Brain microvascular endothelial cell (primary cell): ENCODE results near the gene ADAM8.
"Not testable (repeated sequence)": the region's sequence is repeated elsewhere in the genome, so short reads cannot be mapped to it uniquely, and the experiment has no call there.

Experiments used
- DNase-seq: peaks from one replicate; pipeline ENCODE4 v3.0.0-alpha.2; 2020
- H3K27ac ChIP-seq: fragments of 250-450 bp; sonication (Bioruptor Pico); 2 replicates; pipeline ENCODE4 v1.5.1; 2020; ENCODE audit warnings: mild to moderate bottlenecking, moderate library complexity
- H3K27me3 ChIP-seq: fragments of 250-450 bp; sonication (Bioruptor Pico); replicated peaks from 2 replicates; pipeline ENCODE4 v1.5.1; 2020; ENCODE audit warnings: mild to moderate bottlenecking
- H3K36me3 ChIP-seq: fragments of 250-450 bp; sonication (Bioruptor Pico); replicated peaks from 2 replicates; pipeline ENCODE4 v1.5.1; 2020; ENCODE audit warnings: mild to moderate bottlenecking
- H3K4me3 ChIP-seq: 2 replicates; pipeline ENCODE4 v1.5.1; 2011; ENCODE audit warnings: low read depth, mild to moderate bottlenecking, control low read depth, low read length, moderate library complexity
- in situ Hi-C: cut with HindIII; loops from 2 replicates; pipeline ENCODE4 v1.10.0; 2017; ENCODE audit warnings: low sequenced_read_pairs, low pct_ligation_motif_present
- TF ChIP-seq, protein P1 (sequence below): IDR thresholded peaks from 2 replicates; pipeline ENCODE4 v1.5.1; 2011; ENCODE audit warnings: low read depth, mild to moderate bottlenecking, moderate library complexity, low read length, control low read depth, inconsistent platforms; ENCODE audit errors: missing control alignments

Gene ADAM8

DNA sequence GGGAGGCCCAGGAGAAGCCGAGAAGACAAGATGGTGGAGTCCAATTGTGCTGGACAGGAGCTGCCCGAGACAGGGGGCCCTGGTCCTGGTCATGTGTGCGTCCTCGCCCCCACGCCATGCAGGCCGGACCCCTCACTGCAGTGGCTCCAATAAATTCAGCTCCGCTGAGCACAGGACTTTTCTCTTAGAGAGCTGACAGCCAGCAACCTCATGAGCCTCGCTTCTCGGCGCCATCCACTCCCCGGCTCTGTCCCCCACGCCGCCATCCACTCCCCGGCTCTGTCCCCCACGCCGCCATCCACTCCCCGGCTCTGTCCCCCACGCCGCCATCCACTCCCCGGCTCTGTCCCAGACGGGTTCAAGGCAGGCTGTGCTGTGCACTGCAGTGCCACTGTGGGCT, 49.4 kb downstream of the ADAM8 start:
- in situ Hi-C loops = no loop called here
- H3K27me3 ChIP-seq = peaks cover 32% of the 10 kb centered on the region
- TF ChIP-seq, protein P1, sequence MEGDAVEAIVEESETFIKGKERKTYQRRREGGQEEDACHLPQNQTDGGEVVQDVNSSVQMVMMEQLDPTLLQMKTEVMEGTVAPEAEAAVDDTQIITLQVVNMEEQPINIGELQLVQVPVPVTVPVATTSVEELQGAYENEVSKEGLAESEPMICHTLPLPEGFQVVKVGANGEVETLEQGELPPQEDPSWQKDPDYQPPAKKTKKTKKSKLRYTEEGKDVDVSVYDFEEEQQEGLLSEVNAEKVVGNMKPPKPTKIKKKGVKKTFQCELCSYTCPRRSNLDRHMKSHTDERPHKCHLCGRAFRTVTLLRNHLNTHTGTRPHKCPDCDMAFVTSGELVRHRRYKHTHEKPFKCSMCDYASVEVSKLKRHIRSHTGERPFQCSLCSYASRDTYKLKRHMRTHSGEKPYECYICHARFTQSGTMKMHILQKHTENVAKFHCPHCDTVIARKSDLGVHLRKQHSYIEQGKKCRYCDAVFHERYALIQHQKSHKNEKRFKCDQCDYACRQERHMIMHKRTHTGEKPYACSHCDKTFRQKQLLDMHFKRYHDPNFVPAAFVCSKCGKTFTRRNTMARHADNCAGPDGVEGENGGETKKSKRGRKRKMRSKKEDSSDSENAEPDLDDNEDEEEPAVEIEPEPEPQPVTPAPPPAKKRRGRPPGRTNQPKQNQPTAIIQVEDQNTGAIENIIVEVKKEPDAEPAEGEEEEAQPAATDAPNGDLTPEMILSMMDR = no peak
- no peak overlapping the region for H3K4me3 ChIP-seq
- H3K27ac ChIP-seq = no peak overlapping the region
- DNase-seq = no peak
- no peaks in the 10 kb centered on the region for H3K36me3 ChIP-seq

DNA sequence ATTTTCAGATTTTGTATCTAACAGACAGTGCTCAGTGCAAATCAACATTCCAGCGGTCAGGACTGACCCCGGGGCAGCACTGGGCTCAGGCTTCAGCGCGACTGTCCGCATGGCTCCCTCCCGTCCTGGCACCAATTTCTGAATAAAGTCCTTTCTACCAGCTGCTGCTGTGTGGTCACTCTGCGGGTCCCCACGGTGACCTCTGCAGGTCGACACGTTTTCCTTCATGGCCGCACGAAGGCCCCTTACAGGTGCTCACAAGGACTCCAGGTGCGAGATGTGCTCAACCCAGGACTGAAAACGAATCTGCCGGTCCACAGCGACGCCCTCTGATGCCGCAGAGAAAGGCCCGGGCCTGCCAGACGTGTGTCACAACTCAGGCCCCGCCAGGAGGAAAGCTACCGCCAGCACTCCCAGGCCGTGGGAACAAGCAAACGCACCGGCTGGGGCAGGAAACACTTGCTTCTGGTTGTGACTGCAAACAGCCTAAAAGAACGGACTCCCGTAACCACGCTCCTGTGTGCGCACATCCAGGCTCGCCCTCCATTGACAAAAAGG, 50.3 kb downstream of the ADAM8 start:
- Histone ChIP-seq H3K27me3 (peaks cover 23% of the 10 kb centered on the region), H3K4me3 (no peak overlapping the region), H3K27ac (no peak overlapping the region), H3K36me3 (no peaks in the 10 kb centered on the region)
- in situ Hi-C loops = no loop called here
- TF ChIP-seq, protein P1 = no peak
- DNase-seq = no peak

DNA sequence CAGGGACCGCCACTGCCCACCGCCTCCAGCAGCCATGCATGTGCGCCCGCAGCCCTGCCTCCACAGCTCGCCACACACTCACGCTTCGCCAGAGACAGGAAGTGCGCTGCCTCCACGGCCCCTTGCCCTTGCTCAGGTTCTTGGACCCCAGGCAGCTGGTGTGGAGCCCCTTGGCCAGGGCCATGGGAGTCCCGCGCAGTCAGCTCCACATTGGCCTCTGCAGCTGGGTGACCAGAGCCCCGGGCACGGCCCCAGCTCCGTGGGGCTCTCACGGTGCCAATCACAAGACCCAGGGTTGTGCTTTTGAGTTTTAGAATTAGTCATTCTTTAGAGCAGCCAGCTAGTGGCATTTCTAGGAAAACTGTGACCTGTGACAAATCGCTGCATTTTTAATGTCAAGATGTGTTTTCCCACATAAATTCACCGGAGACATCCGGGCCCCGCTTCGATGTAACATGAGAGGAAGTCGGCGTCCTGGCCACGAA, 50.9 kb downstream of the ADAM8 start:
- Histone ChIP-seq H3K27me3 (peaks cover 19% of the 10 kb centered on the region), H3K36me3 (no peaks in the 10 kb centered on the region), H3K4me3 (no peak overlapping the region), H3K27ac (no peak overlapping the region)
- DNase-seq = no peak
- TF ChIP-seq, protein P1 = no peak
- in situ Hi-C loops = no loop called here

DNA sequence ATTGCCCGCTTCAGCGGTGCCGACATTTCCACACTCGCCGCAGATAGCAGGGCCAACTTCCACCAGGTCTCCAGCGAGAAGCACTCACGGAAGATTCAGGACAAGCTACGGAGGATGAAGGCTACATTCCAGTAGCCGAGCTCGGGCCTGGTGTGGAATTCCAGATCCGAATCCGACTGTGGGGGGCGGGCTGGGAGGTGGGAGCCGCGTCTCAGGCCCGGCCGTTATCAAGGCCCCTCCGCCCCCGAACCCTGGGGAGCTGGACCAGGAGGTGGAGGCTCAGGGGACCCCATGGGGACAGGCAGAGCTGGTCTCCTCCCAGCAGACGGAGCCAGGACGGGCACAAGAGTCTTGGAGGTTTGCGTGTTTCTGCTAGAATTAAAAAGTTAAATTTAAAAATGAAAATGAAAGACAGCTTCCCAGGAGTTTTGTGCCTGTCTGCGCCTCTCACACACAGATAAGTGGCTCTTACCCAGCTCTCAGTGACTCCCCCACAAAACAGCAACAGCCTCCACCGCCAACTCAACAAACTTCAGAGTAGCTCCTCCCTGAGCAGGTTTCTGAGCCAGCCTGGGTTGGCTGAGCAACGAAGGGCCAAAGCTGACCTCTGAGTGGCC, 51.8 kb downstream of the ADAM8 start:
- in situ Hi-C loops = no loop called here
- Histone ChIP-seq H3K36me3 (no peaks in the 10 kb centered on the region), H3K4me3 (no peak overlapping the region), H3K27ac (no peak overlapping the region), H3K27me3 (peaks cover 14% of the 10 kb centered on the region)
- TF ChIP-seq, protein P1 = no peak
- DNase-seq = no peak

DNA sequence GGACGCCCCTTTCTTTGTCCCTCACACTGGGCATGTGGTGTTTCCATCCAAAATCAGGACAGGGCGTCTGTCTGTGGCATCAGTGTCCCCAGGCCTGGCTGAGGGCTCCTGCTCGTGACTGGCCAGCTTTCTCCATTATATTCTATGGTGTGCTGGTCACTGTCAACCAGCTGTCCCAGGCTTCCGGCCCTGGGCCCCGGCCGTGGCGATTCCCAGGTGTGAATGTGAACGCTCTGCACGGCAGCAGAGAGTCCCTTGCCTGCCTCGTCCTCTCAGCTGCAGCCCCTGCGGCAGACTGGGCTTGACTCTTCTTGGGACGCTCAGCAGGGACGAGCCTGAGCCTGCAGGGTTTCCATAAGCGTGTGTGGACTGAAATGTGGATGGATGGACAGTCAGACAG, 52.6 kb downstream of the ADAM8 start:
- in situ Hi-C loops = no loop called here
- Histone ChIP-seq H3K4me3 (no peak overlapping the region), H3K36me3 (no peaks in the 10 kb centered on the region), H3K27me3 (peaks cover 9% of the 10 kb centered on the region), H3K27ac (no peak overlapping the region)
- TF ChIP-seq, protein P1 = no peak
- no peak for DNase-seq

DNA sequence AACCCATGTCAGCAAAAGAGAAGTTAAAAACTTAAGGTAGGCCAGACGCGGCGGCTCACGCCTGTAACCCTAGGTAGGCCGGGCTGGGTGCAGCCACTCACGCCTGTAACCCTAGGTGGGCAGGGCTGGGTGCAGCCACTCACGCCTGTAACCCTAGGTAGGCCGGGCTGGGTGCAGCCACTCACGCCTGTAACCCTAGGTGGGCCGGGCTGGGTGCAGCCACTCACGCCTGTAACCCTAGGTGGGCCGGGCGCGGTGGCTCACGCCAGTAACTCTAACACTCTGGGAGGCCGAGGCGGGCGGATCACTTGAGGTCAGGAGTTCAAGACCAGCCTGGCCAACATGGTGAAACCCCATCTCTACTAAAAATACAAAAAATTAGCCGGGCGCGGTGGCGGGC, 54.9 kb downstream of the ADAM8 start:
- DNase-seq, H3K27me3 ChIP-seq, H3K27ac ChIP-seq, H3K4me3 ChIP-seq, H3K36me3 ChIP-seq, in situ Hi-C loops: not testable (repeated sequence)
